ENCODE data around the gene RAB3IP.
A peak's percentile ranks its signal among the peaks of the same experiment; 100 is the strongest.

Gene RAB3IP, protein sequence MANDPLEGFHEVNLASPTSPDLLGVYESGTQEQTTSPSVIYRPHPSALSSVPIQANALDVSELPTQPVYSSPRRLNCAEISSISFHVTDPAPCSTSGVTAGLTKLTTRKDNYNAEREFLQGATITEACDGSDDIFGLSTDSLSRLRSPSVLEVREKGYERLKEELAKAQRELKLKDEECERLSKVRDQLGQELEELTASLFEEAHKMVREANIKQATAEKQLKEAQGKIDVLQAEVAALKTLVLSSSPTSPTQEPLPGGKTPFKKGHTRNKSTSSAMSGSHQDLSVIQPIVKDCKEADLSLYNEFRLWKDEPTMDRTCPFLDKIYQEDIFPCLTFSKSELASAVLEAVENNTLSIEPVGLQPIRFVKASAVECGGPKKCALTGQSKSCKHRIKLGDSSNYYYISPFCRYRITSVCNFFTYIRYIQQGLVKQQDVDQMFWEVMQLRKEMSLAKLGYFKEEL

GRCh38 chr12:69738351-69739286, at the start of gene RAB3IP:
Gene RAB3IP (plus strand): TSS chr12:69738860. CDS start chr12:69755409, 16,549 bp downstream.
- peak; percentile 95 for DNase-seq

GRCh38 chr12:69689638-69690037, 49.0 kb upstream of the RAB3IP start:
- DNase-seq = no peak

DNA sequence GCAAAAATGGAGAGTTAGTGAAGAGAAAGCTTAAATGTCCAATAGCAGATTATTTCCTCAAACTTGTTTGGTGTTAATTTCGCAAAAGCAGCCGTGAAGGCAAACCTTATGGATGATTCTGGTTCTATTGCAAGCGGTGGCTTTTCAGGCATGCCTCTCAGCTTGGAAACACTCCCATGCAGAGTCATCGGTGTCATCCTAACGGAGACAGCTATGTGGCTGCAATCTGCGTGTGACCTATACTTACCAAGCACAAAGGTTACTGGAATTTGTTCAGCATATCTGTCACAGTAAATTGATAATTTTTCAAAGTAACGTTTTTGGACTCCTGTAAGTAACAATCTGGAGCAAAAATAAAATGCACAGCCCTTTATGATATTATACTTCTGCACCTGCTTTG, 44.5 kb upstream of the RAB3IP start:
- no peak for DNase-seq

GRCh38 chr12:69698054-69698453, 40.6 kb upstream of the RAB3IP start:
- peak; percentile 29 for DNase-seq

DNA sequence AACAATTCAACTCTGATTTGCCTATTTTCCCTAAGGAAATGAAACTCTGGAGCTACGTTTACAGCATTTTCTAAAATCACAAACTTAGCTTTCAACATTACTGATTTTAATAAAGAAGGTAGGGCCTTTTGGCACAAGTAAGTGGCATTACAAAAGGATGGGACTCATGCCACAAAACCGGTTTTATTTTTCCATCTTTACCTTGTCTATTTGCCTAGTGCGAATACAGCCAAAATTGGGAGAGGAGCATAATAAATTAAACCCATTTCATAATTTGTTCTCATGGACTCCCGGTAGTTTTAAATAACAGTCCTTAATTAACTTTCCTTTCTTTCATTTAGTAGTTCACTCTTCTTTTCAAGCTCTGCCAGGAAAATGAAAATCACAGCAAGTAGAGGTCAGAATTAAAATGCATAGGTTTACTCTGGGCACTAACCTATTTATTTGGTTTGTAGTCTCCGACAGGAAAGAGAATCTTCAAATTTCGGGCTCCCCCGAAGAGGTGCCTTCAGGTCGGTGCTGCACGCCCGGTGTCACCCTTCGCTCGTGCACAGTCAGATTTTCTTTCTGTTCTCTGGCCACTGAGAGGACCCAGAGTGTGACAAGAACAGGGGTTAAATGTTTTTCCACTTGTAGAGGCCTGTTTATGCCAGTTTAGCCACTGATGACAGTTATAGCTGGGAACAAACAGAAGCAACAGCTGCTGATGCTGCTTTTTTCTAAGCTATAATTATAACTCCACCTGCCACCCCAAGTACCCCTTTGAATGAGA, 39.7 kb upstream of the RAB3IP start, which contains the start of gene BEST3:
Gene BEST3, minus strand, starts transcription at position 535 of the 772 bp plus-strand sequence. CDS start 1,505 bp downstream, outside the sequence.
- peak; percentile 93 for DNase-seq

- no peak for DNase-seq
Observed at GRCh38 chr12:69701826-69702225, 36.8 kb upstream of the RAB3IP start.

GRCh38 chr12:69703146-69703642, 35.5 kb upstream of the RAB3IP start:
- DNase-seq = no peak

DNA sequence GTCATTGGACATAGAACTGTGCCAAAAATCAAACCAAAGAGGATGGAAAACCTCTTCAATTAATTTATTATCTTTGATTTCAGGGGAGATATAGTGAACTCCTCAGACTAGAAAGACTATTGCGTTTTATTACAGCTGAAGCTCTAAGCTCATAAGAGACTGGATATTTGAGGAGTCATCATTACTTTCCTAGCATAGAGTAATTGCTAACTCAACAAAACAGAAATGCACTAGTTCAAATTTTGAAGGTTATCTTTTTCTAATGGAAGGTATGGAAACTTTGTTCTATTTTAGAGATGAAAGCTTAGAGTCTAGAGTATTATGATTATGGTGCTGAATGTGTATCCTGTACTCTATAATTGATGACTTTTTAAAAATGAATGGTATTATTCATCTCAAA, 34.3 kb upstream of the RAB3IP start:
- DNase-seq = no peak

DNA sequence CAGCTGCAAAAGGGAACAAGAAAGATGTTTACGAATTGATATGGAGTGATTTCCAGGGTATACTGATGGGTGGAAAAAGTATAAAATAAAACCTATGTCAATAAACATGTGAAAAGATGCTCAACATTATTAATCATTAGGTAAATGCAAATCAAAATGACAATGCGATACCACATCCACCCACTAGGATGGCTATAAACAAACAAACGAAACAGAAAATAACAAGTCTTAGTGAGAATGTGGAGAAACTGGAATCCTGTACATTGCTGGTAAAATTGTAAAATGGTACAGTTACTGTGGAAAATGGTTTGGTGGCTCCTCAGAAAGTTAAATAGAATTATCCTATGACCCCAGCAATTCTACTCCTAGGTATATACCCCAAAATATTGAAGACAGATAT, 30.0 kb upstream of the RAB3IP start:
- no peak for DNase-seq

DNA sequence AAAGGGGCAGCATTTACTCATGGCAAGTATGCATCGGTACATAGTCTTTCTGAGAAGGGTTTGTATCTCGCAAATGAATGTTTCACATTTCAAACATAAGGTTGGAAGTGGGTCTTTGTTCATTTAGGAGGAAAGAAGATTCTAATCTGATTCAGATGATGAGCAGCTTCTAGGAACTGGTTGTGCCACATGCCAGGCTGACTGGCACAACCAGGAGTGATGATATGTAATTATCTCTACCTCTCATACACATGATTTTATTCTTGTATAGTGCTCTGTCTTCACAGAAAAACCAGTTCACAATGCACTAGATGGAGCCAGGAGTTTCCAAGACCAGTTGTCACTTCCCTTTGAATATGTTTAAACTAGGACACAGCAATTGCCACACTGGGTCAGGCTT, 25.8 kb upstream of the RAB3IP start:
- no peak for DNase-seq

DNA sequence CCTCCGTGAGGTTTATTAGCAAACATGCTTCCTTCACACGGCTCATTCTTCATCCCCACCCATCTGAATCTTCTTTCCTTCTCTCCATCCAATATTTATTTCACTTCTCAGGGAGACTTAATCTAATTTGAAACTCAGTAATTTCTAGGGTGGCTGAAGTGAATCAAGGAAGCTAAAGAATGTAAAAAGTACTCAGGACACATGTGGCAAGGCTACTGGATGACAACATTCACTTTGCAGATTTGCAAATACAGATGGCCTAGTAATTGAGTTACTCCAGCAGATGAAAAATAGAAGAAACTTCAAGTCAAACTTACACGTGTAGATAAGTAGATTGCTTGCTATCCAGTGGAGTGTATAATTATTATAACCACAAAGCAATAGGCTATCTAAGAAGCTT, 24.1 kb upstream of the RAB3IP start:
- DNase-seq = no peak

DNA sequence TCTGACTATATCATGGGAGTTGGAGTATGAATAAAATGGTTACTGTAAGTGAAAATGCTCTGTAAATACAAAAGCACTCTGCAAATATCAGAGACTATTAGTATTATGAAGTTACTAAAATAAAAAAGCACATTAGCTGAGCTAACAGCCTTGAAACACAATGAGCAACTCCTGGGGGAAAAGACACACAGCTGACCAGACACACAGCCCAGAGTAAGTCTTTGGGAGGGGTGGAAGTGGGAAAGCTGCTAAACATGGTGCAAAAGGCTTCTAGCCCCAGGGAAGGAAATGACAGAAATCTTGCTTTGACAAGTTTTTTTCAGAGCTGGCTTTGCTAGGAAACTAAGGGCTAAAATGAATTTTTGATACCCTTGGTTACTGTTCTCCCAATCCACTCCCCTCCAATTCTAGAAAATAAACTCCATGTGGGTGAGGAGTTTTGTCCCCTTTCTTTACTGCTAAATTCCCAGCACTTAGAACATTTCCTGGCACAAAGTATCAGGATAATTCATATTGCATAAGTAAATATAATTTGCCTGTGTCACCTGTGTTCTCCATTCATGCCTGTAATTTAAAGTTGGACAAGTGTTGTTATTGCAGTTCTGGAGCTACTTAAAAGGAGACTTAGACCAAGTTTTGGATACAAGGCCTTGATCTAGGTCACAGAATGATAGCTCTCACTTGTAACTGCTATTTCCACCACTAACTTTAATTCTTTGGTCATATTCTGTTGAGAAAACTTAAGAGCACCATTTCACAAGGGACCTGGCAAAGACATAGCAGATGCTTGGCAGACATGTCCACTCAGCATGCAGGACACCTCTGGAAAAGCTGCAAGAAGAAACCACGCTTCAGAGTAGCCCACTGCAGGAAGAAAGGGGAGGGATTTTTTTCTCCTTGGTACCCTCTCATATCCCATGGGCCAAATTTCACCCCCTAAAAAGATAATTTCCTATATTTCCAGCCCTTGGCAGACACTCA, 19.0 kb upstream of the RAB3IP start:
- no peak for DNase-seq

GRCh38 chr12:69720750-69721149, 17.9 kb upstream of the RAB3IP start:
- DNase-seq = no peak

- no peak for DNase-seq
Observed at GRCh38 chr12:69726922-69727321, 11.7 kb upstream of the RAB3IP start.

GRCh38 chr12:69732088-69732487, 6.6 kb upstream of the RAB3IP start:
- DNase-seq = no peak

DNA sequence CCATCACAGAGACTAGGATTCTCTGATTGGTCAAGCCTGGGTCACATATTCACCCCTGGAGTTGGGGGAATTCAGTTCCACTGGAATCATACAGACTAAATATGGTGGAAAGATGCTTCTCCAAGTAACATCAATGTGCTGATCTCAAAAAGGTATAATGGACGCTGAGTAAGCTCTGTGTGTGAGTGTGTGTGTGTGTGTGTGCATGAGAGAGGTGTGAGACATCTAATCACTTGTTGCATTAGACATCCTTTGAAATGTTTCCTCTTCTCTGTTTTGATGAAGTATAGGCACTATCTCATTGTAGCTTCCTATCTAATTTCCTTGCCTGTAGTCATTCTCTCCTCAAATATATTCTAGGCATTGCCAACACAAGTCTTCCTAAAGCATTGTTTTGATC, 5.0 kb upstream of the RAB3IP start:
- no peak for DNase-seq

DNA sequence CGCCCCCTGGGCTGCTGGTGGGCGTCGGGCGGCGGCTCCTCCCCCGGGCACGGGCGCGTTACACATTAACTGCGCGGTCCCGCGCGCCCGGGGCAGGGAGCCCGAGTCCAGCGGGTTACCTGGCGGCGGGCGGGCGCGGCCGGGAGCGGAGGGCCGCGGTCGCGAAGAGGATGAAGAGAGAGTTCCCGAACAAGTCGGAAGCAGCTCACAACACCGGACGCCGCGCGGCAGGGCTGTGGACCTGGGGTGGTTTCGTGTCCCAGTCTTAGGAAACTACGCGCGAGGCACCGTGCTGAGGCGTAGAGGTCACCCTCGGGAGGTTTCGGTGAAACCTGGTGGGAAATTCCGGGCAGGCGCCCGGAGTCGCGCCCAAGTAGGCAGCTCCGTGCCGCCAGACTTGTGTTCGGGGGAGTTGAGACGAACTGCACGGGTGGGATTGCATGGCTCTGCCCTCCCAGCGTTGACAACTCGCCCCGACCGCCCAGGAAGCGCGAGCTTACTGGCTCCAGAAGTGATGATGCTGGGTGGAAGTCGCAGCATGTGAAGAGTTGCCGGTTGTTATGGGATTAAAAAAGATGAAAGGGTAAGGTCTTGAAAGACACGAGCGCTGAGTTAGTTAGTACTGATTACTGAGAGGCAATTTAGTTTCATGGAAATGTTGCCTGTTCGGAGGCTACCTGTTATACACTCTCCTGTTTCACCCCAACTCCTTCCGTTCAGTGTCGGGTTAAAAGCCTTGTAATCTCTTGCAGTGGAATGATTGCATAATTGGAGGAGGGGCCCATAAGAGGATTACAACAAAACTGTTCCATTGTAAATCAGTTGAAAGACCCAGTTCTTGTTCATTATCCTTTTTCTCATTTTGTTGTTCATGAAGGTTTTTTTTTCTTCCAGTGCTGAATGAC, 879 bp downstream of the RAB3IP start:
- peak; percentile 55 for DNase-seq

DNA sequence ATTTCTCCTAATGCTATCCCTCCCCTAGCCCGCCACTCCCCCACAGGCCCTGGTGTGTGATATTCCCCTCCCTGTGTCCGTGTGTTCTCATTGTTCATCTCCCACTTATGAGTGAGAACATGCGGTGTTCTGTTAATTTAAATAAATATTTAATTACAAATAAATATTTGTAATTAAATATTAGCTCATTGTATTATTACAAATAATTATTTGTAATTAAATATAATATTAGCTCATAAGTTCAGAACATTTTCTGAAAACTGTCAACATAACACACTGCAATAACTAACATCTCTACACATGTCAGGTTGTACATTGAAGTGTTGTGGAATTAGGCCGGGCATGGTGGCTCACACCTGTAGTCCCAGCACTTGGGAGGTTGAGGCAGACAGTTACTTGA, 5.4 kb downstream of the RAB3IP start:
- DNase-seq = no peak

DNA sequence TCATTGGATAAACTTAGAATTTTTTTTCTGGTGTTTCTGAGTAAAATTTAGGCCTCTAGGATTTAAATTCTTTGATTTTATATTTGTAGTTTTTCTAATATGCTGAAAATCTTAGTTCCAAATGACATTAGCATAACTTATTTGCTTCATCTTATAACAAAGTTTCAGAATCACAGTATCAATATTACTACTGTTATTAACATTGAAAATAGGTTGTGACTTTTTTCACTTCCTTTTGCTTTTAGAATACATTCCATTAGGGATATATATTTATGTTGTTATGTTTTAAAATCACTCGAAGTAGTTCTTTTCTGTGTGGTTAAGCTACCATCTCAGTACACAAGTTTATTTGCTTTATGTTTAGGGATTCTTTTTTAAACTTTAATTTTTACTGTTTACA, 12.8 kb downstream of the RAB3IP start:
- DNase-seq = no peak

DNA sequence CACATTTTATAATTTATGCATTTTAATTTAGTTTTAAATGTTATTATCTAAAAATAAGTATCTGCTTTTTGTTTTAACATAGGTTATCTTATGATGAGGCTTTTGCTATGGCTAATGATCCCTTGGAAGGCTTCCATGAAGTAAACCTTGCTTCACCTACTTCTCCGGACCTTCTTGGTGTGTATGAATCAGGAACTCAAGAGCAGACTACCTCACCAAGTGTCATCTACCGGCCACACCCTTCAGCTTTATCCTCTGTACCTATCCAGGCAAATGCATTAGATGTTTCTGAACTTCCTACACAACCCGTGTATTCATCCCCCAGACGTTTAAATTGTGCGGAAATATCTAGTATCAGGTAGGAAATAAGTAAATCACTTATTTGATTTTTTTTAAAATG, 16.6 kb downstream of the RAB3IP start:
- DNase-seq = no peak

Measured in NCI-H345 (cell line).